Measurements from ENCODE around the gene GNG7.
"Not testable (repeated sequence)": the region's sequence is repeated elsewhere in the genome, so short reads cannot be mapped to it uniquely, and the experiment has no call there.

GNG7 gene

GRCh38 chr19:2495651-2496316 lies 206.7 kb downstream of the GNG7 start:
- H3K27ac ChIP-seq = peak overlapping the region; percentile 55
- no peak for DNase-seq (ENCODE audit: low read depth, low spot score)

GRCh38 chr19:2495130-2495641 lies 207.3 kb downstream of the GNG7 start:
- no peak for DNase-seq (ENCODE audit: low read depth, low spot score)

GRCh38 chr19:2494447-2495129 lies 207.9 kb downstream of the GNG7 start:
- H3K27ac ChIP-seq = peak overlapping the region; percentile 55
- DNase-seq (ENCODE audit: low read depth, low spot score) = no peak

More at GRCh38 chr19:2495130-2495641, 207.3 kb downstream of the GNG7 start:
- H3K27ac ChIP-seq = peak overlapping the region; percentile 55

GRCh38 chr19:2494084-2494446 lies 208.4 kb downstream of the GNG7 start:
- no peak overlapping the region for H3K27ac ChIP-seq
- DNase-seq (ENCODE audit: low read depth, low spot score) = no peak

GRCh38 chr19:2493448-2493847 lies 209.0 kb downstream of the GNG7 start:
- not testable (repeated sequence) for H3K27ac ChIP-seq; DNase-seq (ENCODE audit: low read depth, low spot score)

GRCh38 chr19:2492870-2493269 lies 209.6 kb downstream of the GNG7 start:
- peak overlapping the region; percentile 91 for H3K27ac ChIP-seq
- DNase-seq (ENCODE audit: low read depth, low spot score) = no peak

GRCh38 chr19:2491130-2491801 lies 211.2 kb downstream of the GNG7 start:
- peak overlapping the region; percentile 91 for H3K27ac ChIP-seq

GRCh38 chr19:2490659-2491058 lies 211.8 kb downstream of the GNG7 start:
- no peak for DNase-seq (ENCODE audit: low read depth, low spot score)
- peak overlapping the region; percentile 91 for H3K27ac ChIP-seq

More at GRCh38 chr19:2491130-2491801, 211.2 kb downstream of the GNG7 start:
- DNase-seq (ENCODE audit: low read depth, low spot score) = peak; percentile 61

- DNase-seq (ENCODE audit: low read depth, low spot score) = no peak
- no peak overlapping the region for H3K27ac ChIP-seq
Observed at GRCh38 chr19:2488942-2489731, 213.4 kb downstream of the GNG7 start.

- H3K27ac ChIP-seq = no peak overlapping the region
- DNase-seq (ENCODE audit: low read depth, low spot score) = no peak
Observed at GRCh38 chr19:2488405-2488941, 214.0 kb downstream of the GNG7 start.

GRCh38 chr19:2487842-2488241 lies 214.7 kb downstream of the GNG7 start:
- no peak for DNase-seq (ENCODE audit: low read depth, low spot score)
- H3K27ac ChIP-seq = no peak overlapping the region

- DNase-seq (ENCODE audit: low read depth, low spot score) = no peak
- no peak overlapping the region for H3K27ac ChIP-seq
Observed at GRCh38 chr19:2487090-2487489, 215.4 kb downstream of the GNG7 start.

- no peak for DNase-seq (ENCODE audit: low read depth, low spot score)
- H3K27ac ChIP-seq = no peak overlapping the region
Observed at GRCh38 chr19:2485428-2485827, 217.1 kb downstream of the GNG7 start.

GRCh38 chr19:2484178-2484937 lies 218.1 kb downstream of the GNG7 start:
- DNase-seq (ENCODE audit: low read depth, low spot score) = no peak

GRCh38 chr19:2483484-2484151 lies 218.9 kb downstream of the GNG7 start:
- DNase-seq (ENCODE audit: low read depth, low spot score) = no peak
- H3K27ac ChIP-seq = no peak overlapping the region

More at GRCh38 chr19:2484178-2484937, 218.1 kb downstream of the GNG7 start:
- no peak overlapping the region for H3K27ac ChIP-seq

- no peak for DNase-seq (ENCODE audit: low read depth, low spot score)
Observed at GRCh38 chr19:2483084-2483483, 219.4 kb downstream of the GNG7 start.

GRCh38 chr19:2482354-2483038 lies 220.0 kb downstream of the GNG7 start:
- DNase-seq (ENCODE audit: low read depth, low spot score) = no peak
- H3K27ac ChIP-seq = no peak overlapping the region

More at GRCh38 chr19:2483084-2483483, 219.4 kb downstream of the GNG7 start:
- no peak overlapping the region for H3K27ac ChIP-seq

GRCh38 chr19:2481466-2481865 lies 221.0 kb downstream of the GNG7 start:
- DNase-seq (ENCODE audit: low read depth, low spot score) = no peak
- no peak overlapping the region for H3K27ac ChIP-seq

All from epithelial cell of prostate (primary cell).